WTC11 (cell line): ENCODE data around the gene TEX11. TPM values are rescaled to one million over a fixed set of nuclear protein-coding genes. Genes with fewer than 3 reads are reported as not detected.
"Not testable (repeated sequence)": the region's sequence is repeated elsewhere in the genome, so short reads cannot be mapped to it uniquely, and the experiment has no call there.

Experiments
- ATAC-seq: fragments of 200-7000 bp; cut with Tn5 transposase; 2 replicates; pipeline ENCODE4 v1.10.0; 2021; ENCODE audit warnings: mild to moderate bottlenecking, moderate library complexity
- CTCF ChIA-PET: fragments of 300-600 bp; sonication (Branson Sonifier 250); formaldehyde crosslinking; loops from one replicate; lab custom pipeline; 2021; ENCODE audit warnings: antibody characterized with exemption; lab: Charles Lee
- POLR2A ChIA-PET: fragments of 350-600 bp; sonication (Branson Sonifier 250); formaldehyde crosslinking; loops from one replicate; lab custom pipeline; 2021; ENCODE audit warnings: antibody characterized with exemption; lab: Charles Lee
- DNase-seq: peaks from one replicate; pipeline ENCODE4 v3.0.0; 2021; ENCODE audit warnings: low spot score
- H3K27ac Mint-ChIP-seq: 2 replicates; pipeline ENCODE4 v1.8.0; 2021; ENCODE audit warnings: mixed read lengths
- H3K27me3 Mint-ChIP-seq: 2 replicates; pipeline ENCODE4 v1.8.0; 2021; ENCODE audit warnings: low read depth, mild to moderate bottlenecking, moderate library complexity, mixed read lengths
- H3K36me3 Mint-ChIP-seq: 2 replicates; pipeline ENCODE4 v1.8.0; 2021; ENCODE audit warnings: mixed read lengths
- H3K4me1 Mint-ChIP-seq: 2 replicates; pipeline ENCODE4 v1.8.0; 2022; ENCODE audit warnings: mixed read lengths
- H3K4me3 Mint-ChIP-seq: 2 replicates; pipeline ENCODE4 v1.8.0; 2021; ENCODE audit warnings: mild to moderate bottlenecking, moderate library complexity, mixed read lengths
- H3K9me3 Mint-ChIP-seq: 2 replicates; pipeline ENCODE4 v1.8.0; 2021; ENCODE audit warnings: mixed read lengths
- AR ChIP-seq: fragments of 250-450 bp; sonication (Bioruptor Pico); IDR thresholded peaks from 2 replicates; pipeline ENCODE4 v1.9.0; 2021; ENCODE audit warnings: mild to moderate bottlenecking
- ATF3 ChIP-seq: sonication (generic); formaldehyde crosslinking; conservative IDR thresholded peaks from 2 replicates; pipeline ENCODE4 v1.8.1; 2022; ENCODE audit warnings: mild to moderate bottlenecking, missing genetic modification reagents
- E2F4 ChIP-seq: sonication (generic); formaldehyde crosslinking; IDR thresholded peaks from 2 replicates; pipeline ENCODE4 v1.8.1; 2022; ENCODE audit warnings: low read depth, mild to moderate bottlenecking, moderate library complexity, missing genetic modification reagents, borderline replicate concordance
- E2F5 ChIP-seq: sonication (generic); formaldehyde crosslinking; IDR thresholded peaks from 2 replicates; pipeline ENCODE4 v1.8.1; 2022; ENCODE audit warnings: mild to moderate bottlenecking, moderate library complexity, missing genetic modification reagents
- GTF2I ChIP-seq: fragments of 250-450 bp; sonication (Bioruptor Pico); conservative IDR thresholded peaks from 2 replicates; pipeline ENCODE4 v1.4.0; 2021; ENCODE audit warnings: mild to moderate bottlenecking
- IRF2 ChIP-seq: sonication (generic); formaldehyde crosslinking; IDR thresholded peaks from 2 replicates; pipeline ENCODE4 v1.8.0; 2022; ENCODE audit warnings: low read depth, missing genetic modification reagents, borderline replicate concordance
- TCF7 ChIP-seq: sonication (generic); formaldehyde crosslinking; IDR thresholded peaks from 2 replicates; pipeline ENCODE4 v1.8.0; 2022; ENCODE audit warnings: mild to moderate bottlenecking, low read depth, missing genetic modification reagents, moderate library complexity
- USF2 ChIP-seq: sonication (generic); formaldehyde crosslinking; IDR thresholded peaks from 2 replicates; pipeline ENCODE4 v1.8.1; 2023; ENCODE audit warnings: mild to moderate bottlenecking, missing genetic modification reagents, moderate library complexity
- ZNF138 ChIP-seq: sonication (generic); formaldehyde crosslinking; conservative IDR thresholded peaks from 2 replicates; pipeline ENCODE4 v1.8.1; 2022; ENCODE audit warnings: mild to moderate bottlenecking, moderate library complexity, missing genetic modification reagents
- ZSCAN18 ChIP-seq: fragments of 250-450 bp; sonication (Bioruptor Pico); IDR thresholded peaks from 2 replicates; pipeline ENCODE4 v2.1.2; 2022; ENCODE audit warnings: mild to moderate bottlenecking, moderate library complexity
- total RNA-seq: library from RNA; stranded (reverse); gene quantifications from 3 replicates; pipeline ENCODE4 v1.2.3, GENCODE V29; 2021

Gene TEX11
- total RNA-seq, 1 experiment from 2014 or later = 0.31 TPM

GRCh38 chrX:70711336-70711735, 197.2 kb downstream of the TEX11 start:
- H3K4me1 Mint-ChIP-seq, POLR2A ChIA-PET, ATAC-seq, H3K36me3 Mint-ChIP-seq, CTCF ChIA-PET, DNase-seq, H3K4me3 Mint-ChIP-seq, H3K27me3 Mint-ChIP-seq, H3K27ac Mint-ChIP-seq: not testable (repeated sequence)
- H3K9me3 Mint-ChIP-seq = peaks cover 15% of the 10 kb centered on the region

- ChIA-PET CTCF (no interaction called here), POLR2A (no interaction called here)
- no peaks in the 10 kb centered on the region for H3K9me3 Mint-ChIP-seq
These were observed 214.0 kb downstream of the TEX11 start for GRCh38 chrX:70694339-70695122.

GRCh38 chrX:70679455-70679854, 229.1 kb downstream of the TEX11 start:
- H3K27ac Mint-ChIP-seq, H3K27me3 Mint-ChIP-seq, DNase-seq, H3K4me3 Mint-ChIP-seq, H3K36me3 Mint-ChIP-seq, ATAC-seq, POLR2A ChIA-PET, H3K9me3 Mint-ChIP-seq, H3K4me1 Mint-ChIP-seq, CTCF ChIA-PET: not testable (repeated sequence)

More at GRCh38 chrX:70694339-70695122, 214.0 kb downstream of the TEX11 start:
- ATAC-seq (no peak), DNase-seq (no peak)
- TF ChIP-seq USF2 (CRISPR knock-in tag) (no peak), AR (CRISPR knock-in tag) (no peak), TCF7 (CRISPR knock-in tag) (no peak), E2F4 (CRISPR knock-in tag) (no peak), IRF2 (no peak), E2F5 (CRISPR knock-in tag) (no peak)
- Mint-ChIP-seq H3K4me3 (no peak overlapping the region), H3K4me1 (no peaks in the 10 kb centered on the region), H3K27me3 (no peaks in the 10 kb centered on the region), H3K27ac (no peak overlapping the region), H3K36me3 (no peaks in the 10 kb centered on the region)

GRCh38 chrX:70675284-70675683, 233.2 kb downstream of the TEX11 start:
- ATAC-seq (no peak), DNase-seq (no peak)
- no peaks in the 10 kb centered on the region for H3K4me1 Mint-ChIP-seq
- H3K9me3 Mint-ChIP-seq = peaks cover 7% of the 10 kb centered on the region; the same call in 1 of the 2 replicates
- no peak overlapping the region for H3K4me3 Mint-ChIP-seq
- ChIA-PET POLR2A (interaction anchor here (0.6 kb wide), 1 partner anchor 245 kb away, joined by 6 read pairs; no protein-coding TSS in a partner anchor), CTCF (no interaction called here)
- no peaks in the 10 kb centered on the region for H3K36me3 Mint-ChIP-seq
- H3K27me3 Mint-ChIP-seq = no peaks in the 10 kb centered on the region
- no peak overlapping the region for H3K27ac Mint-ChIP-seq
- no peak for TF ChIP-seq E2F5 (CRISPR knock-in tag)
- no peak for TF ChIP-seq GTF2I (CRISPR knock-in tag)
- TF ChIP-seq ZNF138 = no peak
- TF ChIP-seq ATF3 (CRISPR knock-in tag) = no peak
- TF ChIP-seq ZSCAN18 (CRISPR knock-in tag) = no peak
